LNCAP (cell line): Measurements from ENCODE around the gene DMRT2.

Experiments
- TF ChIP-seq, protein P1 (sequence below): fragments of 450-650 bp; IDR thresholded peaks from 2 replicates; pipeline ENCODE4 v1.5.1; 2017; ENCODE audit warnings: mild to moderate bottlenecking

The DMRT2 gene

DNA sequence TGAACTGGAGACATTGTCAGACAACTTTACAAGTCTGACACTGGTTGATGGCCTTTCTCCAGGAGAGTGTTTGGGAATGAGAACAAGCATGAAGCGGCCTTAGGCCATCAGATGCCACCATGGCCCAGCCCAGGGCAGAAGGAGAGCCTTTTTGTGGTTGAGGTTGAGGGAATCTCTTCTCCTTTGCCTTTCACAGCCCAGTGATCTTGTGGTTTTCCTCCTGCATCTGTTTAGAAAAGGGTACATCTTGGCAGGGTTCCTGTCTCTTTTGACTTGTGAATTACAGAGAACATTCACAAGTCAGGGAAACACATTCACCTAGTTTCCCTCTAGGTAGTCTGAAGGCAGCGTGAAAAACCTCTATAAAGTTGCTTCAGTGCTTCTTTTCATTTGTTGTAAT lies 27.5 kb downstream of the DMRT2 start:
- TF ChIP-seq, protein P1, sequence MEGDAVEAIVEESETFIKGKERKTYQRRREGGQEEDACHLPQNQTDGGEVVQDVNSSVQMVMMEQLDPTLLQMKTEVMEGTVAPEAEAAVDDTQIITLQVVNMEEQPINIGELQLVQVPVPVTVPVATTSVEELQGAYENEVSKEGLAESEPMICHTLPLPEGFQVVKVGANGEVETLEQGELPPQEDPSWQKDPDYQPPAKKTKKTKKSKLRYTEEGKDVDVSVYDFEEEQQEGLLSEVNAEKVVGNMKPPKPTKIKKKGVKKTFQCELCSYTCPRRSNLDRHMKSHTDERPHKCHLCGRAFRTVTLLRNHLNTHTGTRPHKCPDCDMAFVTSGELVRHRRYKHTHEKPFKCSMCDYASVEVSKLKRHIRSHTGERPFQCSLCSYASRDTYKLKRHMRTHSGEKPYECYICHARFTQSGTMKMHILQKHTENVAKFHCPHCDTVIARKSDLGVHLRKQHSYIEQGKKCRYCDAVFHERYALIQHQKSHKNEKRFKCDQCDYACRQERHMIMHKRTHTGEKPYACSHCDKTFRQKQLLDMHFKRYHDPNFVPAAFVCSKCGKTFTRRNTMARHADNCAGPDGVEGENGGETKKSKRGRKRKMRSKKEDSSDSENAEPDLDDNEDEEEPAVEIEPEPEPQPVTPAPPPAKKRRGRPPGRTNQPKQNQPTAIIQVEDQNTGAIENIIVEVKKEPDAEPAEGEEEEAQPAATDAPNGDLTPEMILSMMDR = no peak

DNA sequence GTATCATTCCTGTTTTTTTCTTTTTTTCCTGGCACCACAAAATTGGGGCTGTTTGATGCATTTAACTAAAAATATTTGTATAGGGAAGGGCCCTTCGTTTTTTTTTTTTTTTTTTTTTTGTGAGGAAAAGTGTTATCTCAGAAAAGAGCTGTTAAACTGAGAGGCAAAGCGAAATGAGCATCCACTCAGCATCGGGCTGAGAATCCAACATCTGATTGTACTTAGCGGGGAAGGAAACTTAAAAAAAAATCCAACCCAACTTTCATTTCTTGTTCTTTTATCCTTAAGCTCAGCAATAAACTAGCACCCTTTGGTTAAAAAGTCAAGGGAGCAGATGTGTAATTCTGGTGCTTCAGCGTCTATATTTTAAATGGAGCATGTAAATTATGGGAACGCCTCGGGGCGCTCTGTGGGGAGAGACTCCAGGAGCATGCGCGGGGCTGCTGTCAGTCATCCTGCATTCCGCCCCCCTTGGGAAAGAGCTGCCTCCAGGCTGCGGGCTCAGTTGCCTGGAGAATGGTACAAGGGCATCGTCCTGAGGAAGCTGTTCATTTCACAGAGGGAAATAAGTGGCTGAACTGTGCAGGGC lies 33.3 kb downstream of the DMRT2 start:
- TF ChIP-seq, protein P1 = no peak

GRCh38 chr9:1085086-1085485 lies 34.9 kb downstream of the DMRT2 start:
- TF ChIP-seq, protein P1 = no peak

- TF ChIP-seq, protein P1 = no peak
Observed at GRCh38 chr9:1086517-1086916, 36.4 kb downstream of the DMRT2 start.

DNA sequence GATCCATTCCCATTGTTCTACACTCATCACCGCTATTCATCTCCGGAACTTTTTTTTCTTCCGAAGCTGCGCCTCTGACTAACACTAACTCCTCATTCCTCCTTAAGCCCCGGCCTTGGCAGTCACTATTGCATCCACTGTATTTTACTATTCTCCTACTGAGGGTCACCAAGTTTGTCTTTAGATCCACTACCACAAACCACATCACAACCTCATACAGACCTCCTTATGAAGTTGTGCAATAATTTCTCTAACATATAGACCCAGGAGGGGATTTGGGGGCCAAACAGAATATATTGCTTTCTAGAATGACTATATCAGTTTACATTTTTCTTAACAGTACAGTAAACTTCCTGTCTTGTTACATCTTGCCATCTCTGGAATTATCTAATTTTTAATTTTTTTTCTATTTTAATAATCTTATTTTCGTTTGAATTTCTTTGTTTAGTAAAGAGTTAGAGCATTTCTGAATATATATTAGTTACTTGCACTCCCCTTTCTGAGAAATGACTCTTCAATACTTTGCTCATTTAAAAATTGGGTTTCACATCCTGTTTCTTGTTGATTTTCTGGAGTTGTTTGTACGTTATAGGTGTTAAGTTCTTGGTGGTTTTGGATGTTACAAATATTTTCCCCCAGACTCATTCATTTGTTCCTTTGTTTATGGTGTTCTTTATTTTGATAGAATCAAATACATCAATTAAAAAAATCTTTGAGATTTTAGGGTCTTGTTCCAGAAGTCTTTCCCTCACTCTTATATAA lies 37.1 kb downstream of the DMRT2 start:
- TF ChIP-seq, protein P1 = no peak

- TF ChIP-seq, protein P1 = no peak
Observed at GRCh38 chr9:1094749-1095148, 44.6 kb downstream of the DMRT2 start.

- TF ChIP-seq, protein P1 = no peak
Observed at GRCh38 chr9:1096155-1096964, 46.2 kb downstream of the DMRT2 start.
